GM12872 (cell line): ENCODE measurements around the gene BMPR1A.

Experiments
- CTCF ChIP-seq: IDR thresholded peaks from 3 replicates; pipeline ENCODE4 v1.5.1; 2011; ENCODE audit warnings: low read depth, mild to moderate bottlenecking, low read length, moderate library complexity; ENCODE audit not compliant: insufficient read depth

Gene BMPR1A

GRCh38 chr10:86899132-86899531, 142.7 kb downstream of the BMPR1A start:
- no peak for TF ChIP-seq CTCF

GRCh38 chr10:86899670-86900276, 143.4 kb downstream of the BMPR1A start:
- peak; percentile 58 for TF ChIP-seq CTCF

DNA sequence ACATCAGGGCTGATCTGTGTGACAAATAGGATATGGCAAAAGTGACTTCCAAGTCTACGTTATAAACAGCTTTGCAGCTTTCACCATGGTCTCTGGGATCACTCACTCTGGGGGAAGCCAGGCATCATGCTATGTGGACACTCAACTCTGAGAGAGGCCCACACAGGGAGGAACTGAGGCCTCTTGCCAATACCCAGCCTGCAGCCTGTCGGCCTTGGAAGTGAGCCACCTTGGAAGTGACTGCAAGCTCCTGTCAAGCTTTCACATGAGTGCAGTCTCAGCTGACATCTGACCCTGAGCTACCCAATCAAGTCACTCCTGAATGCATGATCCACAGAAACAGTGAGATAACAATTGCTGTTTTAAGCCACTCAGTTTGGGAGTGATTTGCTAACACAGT, 144.5 kb downstream of the BMPR1A start:
- no peak for TF ChIP-seq CTCF

DNA sequence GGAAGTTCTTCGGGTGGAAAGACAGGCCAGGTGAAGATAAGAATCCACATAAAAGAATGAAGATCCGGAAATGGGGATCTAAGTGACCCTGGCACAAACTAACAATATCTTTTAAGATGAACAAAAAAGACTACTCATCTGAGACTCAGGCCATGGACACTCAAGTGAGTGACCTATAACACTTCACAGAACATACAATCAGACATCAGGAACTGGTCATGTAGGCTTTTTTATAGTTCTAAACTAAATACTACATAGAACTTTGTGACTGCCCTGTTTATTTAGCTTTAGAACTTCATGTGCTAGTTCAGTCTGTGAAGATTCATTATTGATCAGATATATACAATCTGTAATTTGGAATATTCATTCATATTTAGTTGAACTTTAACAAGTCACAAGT, 148.2 kb downstream of the BMPR1A start:
- TF ChIP-seq CTCF: no peak

DNA sequence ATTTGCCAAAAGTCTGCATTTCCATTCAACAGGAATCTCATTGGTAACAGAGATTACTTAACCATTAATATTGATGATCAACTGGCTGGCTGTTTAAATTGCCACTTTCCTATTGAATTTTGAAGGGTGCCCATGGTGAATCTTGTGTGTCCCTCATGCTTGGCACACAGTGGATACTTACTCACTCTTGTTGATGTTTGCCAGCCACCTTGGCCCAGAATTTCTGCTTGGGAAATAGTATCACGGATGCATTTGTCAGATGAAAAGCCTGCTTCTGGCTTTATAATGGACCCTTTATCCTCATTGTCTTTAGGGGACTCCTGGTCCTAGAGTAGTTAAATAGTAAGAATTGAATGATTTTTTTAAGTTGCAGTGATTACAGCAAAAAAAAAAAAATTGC, 149.0 kb downstream of the BMPR1A start:
- TF ChIP-seq CTCF: no peak

DNA sequence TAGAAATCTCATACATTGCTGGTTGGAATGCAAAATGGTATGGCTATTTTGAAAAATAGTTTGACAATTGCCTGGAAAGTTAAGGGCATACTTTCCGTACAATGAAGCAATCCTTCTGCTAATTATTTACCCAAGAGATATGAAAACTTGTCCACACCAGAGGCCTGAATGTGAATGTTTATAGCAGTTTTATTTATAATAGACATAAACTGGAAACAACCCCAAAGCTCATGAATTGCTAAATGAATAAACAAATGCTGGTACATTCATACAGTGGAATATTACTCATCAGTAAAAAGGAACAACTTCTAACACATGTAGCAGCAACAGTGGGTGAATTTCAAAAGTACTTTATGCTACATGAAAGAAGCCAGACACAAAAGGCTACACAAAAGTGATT, 158.3 kb downstream of the BMPR1A start:
- TF ChIP-seq CTCF: no peak

GRCh38 chr10:86918022-86918471, 161.6 kb downstream of the BMPR1A start:
- no peak for TF ChIP-seq CTCF
